GM12878 (cell line): Measurements from ENCODE around the gene MB21D2. TPM values are rescaled to one million over a fixed set of nuclear protein-coding genes. Genes with fewer than 3 reads are reported as not detected.
A peak's percentile ranks its signal among the peaks of the same experiment; 100 is the strongest.

Experiments used
- ATAC-seq: fragments of 200-7000 bp; cut with Tn5 transposase; 3 replicates; pipeline ENCODE4 v1.9.1; 2020; ENCODE audit warnings: mild to moderate bottlenecking, moderate library complexity
- BruUV-seq: library from RNA; stranded (reverse); fragments of 400-500 nt; replicated peaks from 2 replicates; lab custom pipeline; 2021; lab: Mats Ljungman, UMichigan
- CTCF ChIA-PET: fragments of 300-600 bp; sonication (Branson Sonifier 250); formaldehyde crosslinking; extraction: SDS; loops from one replicate; lab custom pipeline; 2021; ENCODE audit warnings: inconsistent platforms; lab: Yijun Ruan, JAX
- POLR2A ChIA-PET: fragments of 350-600 bp; formaldehyde crosslinking; extraction: SDS; loops from one replicate; lab custom pipeline; 2021; ENCODE audit warnings: inconsistent platforms; lab: Charles Lee
- RAD21 ChIA-PET: fragments of 300-600 bp; sonication (Branson Sonifier 250); formaldehyde crosslinking; loops from one replicate; lab custom pipeline; 2023; ENCODE audit warnings: antibody characterized with exemption; ENCODE audit not compliant: unreplicated experiment; lab: Charles Lee
- SMC1A ChIA-PET: fragments of 300-600 bp; sonication (Branson Sonifier 250); formaldehyde crosslinking; loops from one replicate; lab custom pipeline; 2023; ENCODE audit not compliant: unreplicated experiment, uncharacterized antibody; lab: Charles Lee
- DNase-seq: peaks from one replicate; pipeline ENCODE4 v3.0.0-alpha.2; 2011; ENCODE audit warnings: low read depth, low spot score
- FAIRE-seq: peaks from 3 replicates; lab custom pipeline; 2011; peaks lifted over from hg19 to GRCh38; lab: Jason Lieb, UNC
- H2AFZ ChIP-seq: 2 replicates; pipeline ENCODE4 v1.6.0; 2011; ENCODE audit warnings: low read depth, low read length, control low read depth; ENCODE audit not compliant: control insufficient read depth
- H3K27ac ChIP-seq: 2 replicates; pipeline ENCODE4 v1.5.1; 2011; ENCODE audit warnings: control low read depth; ENCODE audit not compliant: control insufficient read depth, insufficient read depth
- H3K27me3 ChIP-seq, 2 experiments: replicated peaks in 1 of 2; 2 replicates each; pipeline versions ENCODE4 v1.6.0 to v1.6.1; 2011; ENCODE audit warnings: low read length in 1 of 2; ENCODE audit not compliant: control insufficient read depth in 2 of 2, insufficient read depth in 2 of 2
- H3K36me3 ChIP-seq, 2 experiments: 2 replicates each; pipeline ENCODE4 v1.5.1; 2011; ENCODE audit warnings: low read length in 1 of 2; ENCODE audit not compliant: control insufficient read depth in 2 of 2, insufficient read depth in 2 of 2
- H3K4me1 ChIP-seq: 2 replicates; pipeline ENCODE4 v1.6.1; 2011; ENCODE audit warnings: mild to moderate bottlenecking, low read length, moderate library complexity, mixed read lengths; ENCODE audit not compliant: control insufficient read depth, insufficient read depth
- H3K4me2 ChIP-seq: 2 replicates; pipeline ENCODE4 v1.6.0; 2011; ENCODE audit warnings: control low read depth; ENCODE audit not compliant: control insufficient read depth, insufficient read depth
- H3K4me3 ChIP-seq: fragments of 200-600 bp; sonication (generic); 2 replicates; pipeline ENCODE4 v1.5.1; 2016
- H3K79me2 ChIP-seq: 2 replicates; pipeline ENCODE4 v1.6.0; 2011; ENCODE audit warnings: low read length; ENCODE audit not compliant: control insufficient read depth, insufficient read depth
- H3K9ac ChIP-seq: 2 replicates; pipeline ENCODE4 v1.8.0; 2011; ENCODE audit warnings: low read length, control low read depth, mixed read lengths; ENCODE audit not compliant: control insufficient read depth, insufficient read depth
- H3K9me3 ChIP-seq: replicated peaks from 3 replicates; pipeline ENCODE4 v1.5.1; 2011; ENCODE audit warnings: mild to moderate bottlenecking, low read length; ENCODE audit not compliant: control insufficient read depth, insufficient read depth
- H4K20me1 ChIP-seq: 2 replicates; pipeline ENCODE4 v1.6.0; 2011; ENCODE audit not compliant: control insufficient read depth, insufficient read depth
- CBX3 ChIP-seq: fragments of 200-600 bp; sonication (generic); IDR thresholded peaks from 2 replicates; pipeline ENCODE4 v1.6.1; 2016; ENCODE audit warnings: low read depth, borderline replicate concordance
- CHD4 ChIP-seq: fragments of 200-600 bp; sonication (generic); IDR thresholded peaks from 2 replicates; pipeline ENCODE4 v1.6.1; 2016; ENCODE audit warnings: mild to moderate bottlenecking
- CTCF ChIP-seq, 3 experiments: IDR thresholded peaks in 2 of 3; conservative IDR thresholded peaks in 1 of 3; 2 replicates each; pipeline ENCODE4 v1.5.1; 2011; ENCODE audit warnings: low read depth in 3 of 3, low read length in 3 of 3, mild to moderate bottlenecking in 3 of 3, control low read depth in 2 of 3, moderate library complexity in 2 of 3, inconsistent platforms in 1 of 3, mixed read lengths in 1 of 3; ENCODE audit not compliant: control insufficient read depth in 2 of 3, insufficient read depth in 1 of 3; ENCODE audit errors: extremely low read depth in 1 of 3
- HDGF ChIP-seq: fragments of 450-650 bp; IDR thresholded peaks from 2 replicates; pipeline ENCODE4 v1.6.1; 2016; ENCODE audit warnings: antibody characterized with exemption
- RAD21 ChIP-seq: IDR thresholded peaks from 2 replicates; pipeline ENCODE4 v1.6.1; 2011; ENCODE audit warnings: mild to moderate bottlenecking, low read depth, low read length, moderate library complexity; ENCODE audit not compliant: insufficient read depth
- SMC3 ChIP-seq: IDR thresholded peaks from 2 replicates; pipeline ENCODE4 v1.6.1; 2011; ENCODE audit warnings: low read length, improper control_type of control experiment, borderline replicate concordance
- WGBS: methylation state at CpG from one replicate; pipeline ENCODE4 v1.1.6; 2016; ENCODE audit warnings: low lambda C conversion rate; ENCODE audit not compliant: insufficient replicate concordance, insufficient coverage; ENCODE audit errors: missing lambda C conversion rate; 5-methylcytosine and 5-hydroxymethylcytosine counted together
- in situ Hi-C: fragments of 300-500 bp; cut with MboI; formaldehyde crosslinking; loops from 9 replicates; pipeline ENCODE4 v1.14.3; 2018; ENCODE audit warnings: mixed read lengths
- intact Hi-C: fragments of 100-400 bp; cut with micrococcal nuclease; formaldehyde crosslinking; loops from one replicate; pipeline ENCODE4 v1.14.2; 2022; ENCODE audit not compliant: unreplicated experiment
- polyA plus RNA-seq, 11 experiments: library from polyadenylated mRNA; depleted of rRNA in 4 of 11; unstranded in 6 of 11; stranded (reverse) in 5 of 11; fragments of >200 nt; fragmentation: Nextera tagmentation in 4 of 11; fragmentation: Illumina TruSeq in 1 of 11; extraction: Ambion mirVana in 4 of 11; extraction: Trizol in 1 of 11; gene quantifications; 1 replicate in 1 of 11; 2 replicates in 10 of 11; pipeline versions ENCODE4 v1.2.1 to v1.2.3, GENCODE V29; 2011 to 2016; ENCODE audit warnings: inconsistent platforms in 2 of 11, missing spikeins in 2 of 11, low read depth in 1 of 11
- total RNA-seq, 4 experiments: library from RNA; depleted of rRNA in 3 of 4; stranded (reverse); fragments of >200 nt in 3 of 4; fragmentation: Illumina TruSeq in 1 of 4; extraction: Trizol in 1 of 4; gene quantifications; 2 replicates each; pipeline versions ENCODE4 v1.2.1 to v1.2.3, GENCODE V29; 2013 to 2021
- TF ChIP-seq, protein P1 (sequence below): IDR thresholded peaks from 2 replicates; pipeline ENCODE4 v1.6.1; 2011; ENCODE audit warnings: low read depth, low read length, improper control_type of control experiment, borderline replicate concordance

MB21D2 gene
- total and polyA plus RNA-seq, 10 of the 15 experiments (the other 5 are each of a cell fraction or from before 2014, with no cell fraction given) = 7.9 to 21.2 (median 15.3) TPM

DNA sequence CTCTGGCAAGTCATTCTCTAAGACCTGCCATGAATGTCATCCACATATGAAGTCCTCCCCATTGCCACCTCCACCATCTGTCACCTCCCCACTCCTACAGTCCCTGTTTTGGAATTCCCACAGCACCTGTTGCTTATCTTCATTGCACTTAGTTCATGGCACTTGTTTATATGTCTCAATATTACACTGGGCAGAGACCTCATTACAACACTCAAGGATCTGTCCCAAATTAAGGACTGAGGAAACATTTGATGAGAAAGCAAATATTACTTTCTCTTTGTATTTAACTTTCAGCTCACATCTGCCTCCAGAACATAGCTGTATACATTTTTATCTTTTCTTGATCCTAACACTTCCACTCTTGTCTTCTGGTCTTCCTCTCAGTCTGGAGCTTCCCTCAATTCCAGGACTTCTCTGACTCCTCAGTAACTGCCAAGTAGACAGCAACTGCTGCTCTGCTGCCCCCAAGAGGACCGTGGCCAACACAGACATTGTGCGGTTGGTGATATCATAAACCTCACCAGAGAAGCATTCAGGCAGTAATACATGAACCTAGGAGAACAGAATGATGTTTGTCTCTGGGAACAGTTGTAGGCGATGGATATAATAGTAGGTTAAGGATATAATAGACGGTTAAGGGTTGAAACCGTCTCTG is 145.3 kb downstream of the MB21D2 start:
- DNase-seq = no peak
- no peak for FAIRE-seq
- intact Hi-C loops = loop anchor here (2.0 kb wide), 1 partner anchor 206 kb away; no protein-coding TSS in a partner anchor
- Histone ChIP-seq H3K4me2 (no peak overlapping the region), H3K4me1 (no peaks in the 10 kb centered on the region), H4K20me1 (no peaks in the 10 kb centered on the region), H3K79me2 (no peaks in the 10 kb centered on the region), H2AFZ (no peak overlapping the region), H3K27ac (no peak overlapping the region), H3K9me3 (no peaks in the 10 kb centered on the region; the same call in 2 of the 3 replicates), H3K4me3 (no peak overlapping the region), H3K36me3 (no peaks in the 10 kb centered on the region), H3K27me3 (no peaks in the 10 kb centered on the region), H3K9ac (no peak overlapping the region)
- RAD21 ChIA-PET = no interaction called here
- CTCF ChIA-PET = interaction anchor here (0.9 to 1.4 kb wide), 3 partner anchors 8 to 33 kb away, joined by 3 read pairs; no protein-coding TSS in a partner anchor
- in situ Hi-C loops = no loop called here
- 23% methylated on average over 5 of the region's 5 CpGs for WGBS
- SMC1A ChIA-PET = no interaction called here
- no TSS peak for BruUV-seq
- POLR2A ChIA-PET = no interaction called here
- ATAC-seq = peak; percentile 71
- TF ChIP-seq CBX3 (no peak), RAD21 (peak; percentile 41), CTCF (IDR thresholded peaks at IDR 0.05 in 2 of 3, conservative IDR thresholded peaks at IDR 0.05 in 1 of 3; ENCODE audit: control insufficient read depth in 2 of 3, extremely low read depth in 1 of 3, insufficient read depth in 1 of 3, low read depth in 3 of 3, low read length in 3 of 3) (peak; percentile 26 to 43 (median 35); a peak in 4 of 6 replicates), HDGF (no peak), CHD4 (no peak), SMC3 (peak; percentile 15; the same call in 1 of the 2 replicates)
- TF ChIP-seq, protein P1, sequence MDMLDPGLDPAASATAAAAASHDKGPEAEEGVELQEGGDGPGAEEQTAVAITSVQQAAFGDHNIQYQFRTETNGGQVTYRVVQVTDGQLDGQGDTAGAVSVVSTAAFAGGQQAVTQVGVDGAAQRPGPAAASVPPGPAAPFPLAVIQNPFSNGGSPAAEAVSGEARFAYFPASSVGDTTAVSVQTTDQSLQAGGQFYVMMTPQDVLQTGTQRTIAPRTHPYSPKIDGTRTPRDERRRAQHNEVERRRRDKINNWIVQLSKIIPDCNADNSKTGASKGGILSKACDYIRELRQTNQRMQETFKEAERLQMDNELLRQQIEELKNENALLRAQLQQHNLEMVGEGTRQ = no peak
